Bone marrow (tissue), 2 donors: Measurements from ENCODE around the gene CACNA1D.

ENCODE experiments used
- DNase-seq, 2 donors: peaks; one replicate each; lab custom pipeline; 2025; lab: John Stamatoyannopoulos, UW

Gene CACNA1D

GRCh38 chr3:53750253-53751210 lies 256.1 kb downstream of the CACNA1D start:
- DNase-seq = no peak

GRCh38 chr3:53753518-53754183 lies 259.2 kb downstream of the CACNA1D start:
- no peak for DNase-seq

GRCh38 chr3:53754325-53754724 lies 259.9 kb downstream of the CACNA1D start:
- DNase-seq = no peak

GRCh38 chr3:53758846-53759245 lies 264.4 kb downstream of the CACNA1D start:
- no peak for DNase-seq

GRCh38 chr3:53763353-53763752 lies 268.9 kb downstream of the CACNA1D start:
- no peak for DNase-seq

- no peak for DNase-seq
Observed at GRCh38 chr3:53764026-53764775, 269.8 kb downstream of the CACNA1D start.

- DNase-seq = no peak
Observed at GRCh38 chr3:53765753-53766152, 271.3 kb downstream of the CACNA1D start.

- no peak for DNase-seq
Observed at GRCh38 chr3:53766706-53767105, 272.3 kb downstream of the CACNA1D start.

GRCh38 chr3:53768478-53769459 lies 274.4 kb downstream of the CACNA1D start:
- no peak for DNase-seq

- no peak for DNase-seq
Observed at GRCh38 chr3:53772562-53772961, 278.2 kb downstream of the CACNA1D start.

- DNase-seq = no peak
Observed at GRCh38 chr3:53773021-53773436, 278.6 kb downstream of the CACNA1D start.

- DNase-seq = no peak
Observed at GRCh38 chr3:53773611-53774368, 279.4 kb downstream of the CACNA1D start.

- DNase-seq = no peak
Observed at GRCh38 chr3:53774414-53774813, 280.0 kb downstream of the CACNA1D start.

GRCh38 chr3:53775018-53775417 lies 280.6 kb downstream of the CACNA1D start:
- no peak for DNase-seq

- no peak for DNase-seq
Observed at GRCh38 chr3:53775834-53776251, 281.4 kb downstream of the CACNA1D start.

GRCh38 chr3:53776494-53777101 lies 282.2 kb downstream of the CACNA1D start:
- no peak for DNase-seq

GRCh38 chr3:53777468-53777867 lies 283.1 kb downstream of the CACNA1D start:
- no peak for DNase-seq

- DNase-seq = no peak
Observed at GRCh38 chr3:53778153-53778552, 283.7 kb downstream of the CACNA1D start.

- no peak for DNase-seq
Observed at GRCh38 chr3:53780171-53780570, 285.8 kb downstream of the CACNA1D start.

GRCh38 chr3:53780806-53781205 lies 286.4 kb downstream of the CACNA1D start:
- DNase-seq = no peak
